SK-N-MC (cell line): ENCODE measurements around the gene GIN1.
"Not testable (repeated sequence)": the region's sequence is repeated elsewhere in the genome, so short reads cannot be mapped to it uniquely, and the experiment has no call there.

Experiments used
- DNase-seq: peaks from one replicate; pipeline ENCODE4 v3.0.0-alpha.2; 2011; ENCODE audit warnings: low read depth, low spot score
- H3K27ac ChIP-seq: fragments of 200-600 bp; sonication (generic); 2 replicates; pipeline ENCODE4 v1.5.1; 2016; ENCODE audit warnings: mixed run types
- H3K36me3 ChIP-seq: fragments of 200-600 bp; sonication (generic); 2 replicates; pipeline ENCODE4 v1.6.1; 2017; ENCODE audit warnings: antibody characterized with exemption, low read length, mixed read lengths; ENCODE audit not compliant: insufficient read depth
- H3K4me3 ChIP-seq: fragments of 200-600 bp; sonication (generic); 2 replicates; pipeline ENCODE4 v1.5.1; 2016
- H3K9ac ChIP-seq: fragments of 200-600 bp; sonication (generic); 2 replicates; pipeline ENCODE4 v1.8.0; 2017; ENCODE audit warnings: mixed run types, mixed read lengths; ENCODE audit not compliant: insufficient read length
- H3K9me3 ChIP-seq: fragments of 200-600 bp; sonication (generic); 2 replicates; pipeline ENCODE4 v1.6.1; 2017; ENCODE audit warnings: low read depth, mild to moderate bottlenecking, antibody characterized with exemption, low read length, moderate library complexity, mixed read lengths
- EZH2 ChIP-seq: fragments of 200-600 bp; sonication (generic); IDR thresholded peaks from one replicate; pipeline ENCODE4 v1.6.1; 2017; ENCODE audit warnings: antibody characterized with exemption
- FOXP2 ChIP-seq: optimal IDR thresholded peaks from 2 replicates; pipeline ENCODE3; 2011; ENCODE audit warnings: mild to moderate bottlenecking, moderate library complexity; ENCODE audit not compliant: insufficient read depth; ENCODE audit errors: extremely low read length, control extremely low read depth
- POLR2AphosphoS5 ChIP-seq: IDR thresholded peaks from 2 replicates; pipeline ENCODE4 v1.6.1; 2012; ENCODE audit warnings: mild to moderate bottlenecking, low read depth, low read length, borderline replicate concordance

Gene GIN1

GRCh38 chr5:103079796-103080195, 40.1 kb downstream of the GIN1 start:
- no peak overlapping the region for H3K4me3 ChIP-seq
- no peak overlapping the region for H3K27ac ChIP-seq
- H3K9me3 ChIP-seq, result no peaks in the 10 kb centered on the region
- DNase-seq, result no peak
- H3K36me3 ChIP-seq, result peaks cover 3% of the 10 kb centered on the region; the same call in 1 of the 2 replicates
- TF ChIP-seq FOXP2, result no peak
- no peak for TF ChIP-seq EZH2
- TF ChIP-seq POLR2AphosphoS5, result no peak
- H3K9ac ChIP-seq, result no peak overlapping the region

GRCh38 chr5:103075442-103075841, 44.5 kb downstream of the GIN1 start:
- no peak for TF ChIP-seq POLR2AphosphoS5
- no peak for TF ChIP-seq EZH2
- no peak for TF ChIP-seq FOXP2
- no peak overlapping the region for H3K4me3 ChIP-seq
- no peak overlapping the region for H3K9ac ChIP-seq
- no peaks in the 10 kb centered on the region for H3K9me3 ChIP-seq
- no peaks in the 10 kb centered on the region for H3K36me3 ChIP-seq
- DNase-seq, result no peak
- no peak overlapping the region for H3K27ac ChIP-seq

- H3K4me3 ChIP-seq, H3K27ac ChIP-seq, H3K9me3 ChIP-seq, H3K36me3 ChIP-seq, H3K9ac ChIP-seq, DNase-seq: not testable (repeated sequence)
Measured at GRCh38 chr5:103073500-103073899, 46.4 kb downstream of the GIN1 start.

GRCh38 chr5:103066326-103066725, 53.6 kb downstream of the GIN1 start:
- H3K9ac ChIP-seq, result no peak overlapping the region
- DNase-seq, result no peak

GRCh38 chr5:103060424-103060954, 59.4 kb downstream of the GIN1 start:
- H3K36me3 ChIP-seq, result no peaks in the 10 kb centered on the region
- no peaks in the 10 kb centered on the region for H3K9me3 ChIP-seq
- DNase-seq, result no peak
- no peak overlapping the region for H3K9ac ChIP-seq
- no peak overlapping the region for H3K27ac ChIP-seq
- TF ChIP-seq POLR2AphosphoS5 (no peak), FOXP2 (no peak), EZH2 (no peak)
- H3K4me3 ChIP-seq, result no peak overlapping the region

More at GRCh38 chr5:103066326-103066725, 53.6 kb downstream of the GIN1 start:
- no peak overlapping the region for H3K27ac ChIP-seq
- no peak overlapping the region for H3K4me3 ChIP-seq
- H3K9me3 ChIP-seq, result no peaks in the 10 kb centered on the region
- no peak for TF ChIP-seq POLR2AphosphoS5
- no peak for TF ChIP-seq FOXP2
- TF ChIP-seq EZH2, result no peak
- H3K36me3 ChIP-seq, result no peaks in the 10 kb centered on the region

- Histone ChIP-seq H3K9ac (no peak overlapping the region), H3K36me3 (no peaks in the 10 kb centered on the region), H3K27ac (no peak overlapping the region), H3K9me3 (no peaks in the 10 kb centered on the region), H3K4me3 (no peak overlapping the region)
- no peak for TF ChIP-seq FOXP2
- no peak for TF ChIP-seq EZH2
- TF ChIP-seq POLR2AphosphoS5, result no peak
- no peak for DNase-seq
Measured at GRCh38 chr5:103059525-103059924, 60.4 kb downstream of the GIN1 start.

- no peak overlapping the region for H3K9ac ChIP-seq
- no peak overlapping the region for H3K27ac ChIP-seq
- no peaks in the 10 kb centered on the region for H3K9me3 ChIP-seq
- no peak for DNase-seq
- TF ChIP-seq FOXP2 (no peak), EZH2 (no peak), POLR2AphosphoS5 (no peak)
- H3K4me3 ChIP-seq, result no peak overlapping the region
- no peaks in the 10 kb centered on the region for H3K36me3 ChIP-seq
Measured at GRCh38 chr5:103057208-103058130, 62.5 kb downstream of the GIN1 start.

- H3K36me3 ChIP-seq, H3K27ac ChIP-seq, DNase-seq, H3K9ac ChIP-seq, H3K9me3 ChIP-seq, H3K4me3 ChIP-seq: not testable (repeated sequence)
Measured at GRCh38 chr5:103046706-103047105, 73.2 kb downstream of the GIN1 start.
